ENCODE data around the gene NME7. TPM values are rescaled to one million over a fixed set of nuclear protein-coding genes. Genes with fewer than 3 reads are reported as not detected.

NME7 gene
- total and polyA plus RNA-seq, 4 donors, result 7.8 to 26.5 (median 9.4) TPM

DNA sequence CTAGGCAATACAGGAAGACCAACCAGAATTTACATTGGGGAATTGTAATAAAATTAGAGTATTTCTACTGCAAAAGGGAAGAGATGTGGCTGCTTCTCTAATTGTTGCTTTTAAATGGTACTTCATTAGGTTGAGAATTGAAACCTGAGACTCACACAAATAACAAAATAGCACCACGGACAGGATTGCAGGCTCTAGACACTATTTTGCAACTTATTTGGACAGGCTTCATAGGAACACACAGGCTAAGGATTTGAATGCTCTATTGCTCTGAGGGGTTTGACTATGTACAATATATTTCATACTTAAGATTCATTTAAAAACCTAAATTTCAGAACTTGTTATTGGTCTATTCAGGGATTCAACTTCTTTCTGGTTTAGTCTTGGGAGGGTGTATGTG, 181.5 kb downstream of the NME7 start:
- Histone ChIP-seq H3K4me3 (ENCODE audit: low read depth in 1 of 3, low read length in 3 of 3) (no peak overlapping the region), H3K36me3 (ENCODE audit: control insufficient read depth in 4 of 4, insufficient read depth in 3 of 4, low read depth in 1 of 4, low read length in 3 of 4) (no peaks in the 10 kb centered on the region), H3K9ac (ENCODE audit: low read depth in 1 of 2, low read length in 2 of 2) (no peak overlapping the region), H3K27me3 (ENCODE audit: control insufficient read depth in 4 of 4, insufficient read depth in 4 of 4, low read length in 3 of 4) (no peaks in the 10 kb centered on the region), H3K9me3 (ENCODE audit: control insufficient read depth in 4 of 4, low read length in 3 of 4) (no peaks in the 10 kb centered on the region), H3K27ac (ENCODE audit: low read depth in 1 of 2, low read length in 2 of 2) (no peak overlapping the region), H3K4me1 (ENCODE audit: control insufficient read depth in 4 of 4, insufficient read depth in 4 of 4, low read length in 3 of 4) (peaks cover 0 to 4% (median 2%) of the 10 kb centered on the region in 4 donors)
- 32% methylated on average over 1 of the region's 1 CpG for WGBS
- TF ChIP-seq GABPA (IDR thresholded peaks at IDR 0.05 in 1 of 2, conservative IDR thresholded peaks at IDR 0.05 in 1 of 2), result no peak
- no peak for TF ChIP-seq YY1 (IDR thresholded peaks at IDR 0.05)
- no peak for TF ChIP-seq NR2F2 (IDR thresholded peaks at IDR 0.05)
- no peak for TF ChIP-seq RXRA (IDR thresholded peaks at IDR 0.05)
- TF ChIP-seq, protein P1, sequence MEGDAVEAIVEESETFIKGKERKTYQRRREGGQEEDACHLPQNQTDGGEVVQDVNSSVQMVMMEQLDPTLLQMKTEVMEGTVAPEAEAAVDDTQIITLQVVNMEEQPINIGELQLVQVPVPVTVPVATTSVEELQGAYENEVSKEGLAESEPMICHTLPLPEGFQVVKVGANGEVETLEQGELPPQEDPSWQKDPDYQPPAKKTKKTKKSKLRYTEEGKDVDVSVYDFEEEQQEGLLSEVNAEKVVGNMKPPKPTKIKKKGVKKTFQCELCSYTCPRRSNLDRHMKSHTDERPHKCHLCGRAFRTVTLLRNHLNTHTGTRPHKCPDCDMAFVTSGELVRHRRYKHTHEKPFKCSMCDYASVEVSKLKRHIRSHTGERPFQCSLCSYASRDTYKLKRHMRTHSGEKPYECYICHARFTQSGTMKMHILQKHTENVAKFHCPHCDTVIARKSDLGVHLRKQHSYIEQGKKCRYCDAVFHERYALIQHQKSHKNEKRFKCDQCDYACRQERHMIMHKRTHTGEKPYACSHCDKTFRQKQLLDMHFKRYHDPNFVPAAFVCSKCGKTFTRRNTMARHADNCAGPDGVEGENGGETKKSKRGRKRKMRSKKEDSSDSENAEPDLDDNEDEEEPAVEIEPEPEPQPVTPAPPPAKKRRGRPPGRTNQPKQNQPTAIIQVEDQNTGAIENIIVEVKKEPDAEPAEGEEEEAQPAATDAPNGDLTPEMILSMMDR (IDR thresholded peaks at IDR 0.05; ENCODE audit: low read depth, low read length, missing input control), result no peak
- TF ChIP-seq JUND (IDR thresholded peaks at IDR 0.05), result no peak
- TF ChIP-seq HNF4A (conservative IDR thresholded peaks at IDR 0.05), result peak in 1 of 2 donors; percentile 16
- TF ChIP-seq FOXA1 (IDR thresholded peaks at IDR 0.05), result no peak
- TF ChIP-seq, protein P2, sequence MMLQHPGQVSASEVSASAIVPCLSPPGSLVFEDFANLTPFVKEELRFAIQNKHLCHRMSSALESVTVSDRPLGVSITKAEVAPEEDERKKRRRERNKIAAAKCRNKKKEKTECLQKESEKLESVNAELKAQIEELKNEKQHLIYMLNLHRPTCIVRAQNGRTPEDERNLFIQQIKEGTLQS (IDR thresholded peaks at IDR 0.05), result no peak
- no peak for TF ChIP-seq EGR1 (IDR thresholded peaks at IDR 0.05; ENCODE audit: low read depth in 2 of 2)
- peak; percentile 65 to 66 for TF ChIP-seq RAD21 (IDR thresholded peaks at IDR 0.05)
- TF ChIP-seq TAF1 (conservative IDR thresholded peaks at IDR 0.05), result no peak
- TF ChIP-seq, protein P3, sequence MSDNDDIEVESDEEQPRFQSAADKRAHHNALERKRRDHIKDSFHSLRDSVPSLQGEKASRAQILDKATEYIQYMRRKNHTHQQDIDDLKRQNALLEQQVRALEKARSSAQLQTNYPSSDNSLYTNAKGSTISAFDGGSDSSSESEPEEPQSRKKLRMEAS (IDR thresholded peaks at IDR 0.05), result no peak
- no peak for DNase-seq (ENCODE audit: low spot score)

DNA sequence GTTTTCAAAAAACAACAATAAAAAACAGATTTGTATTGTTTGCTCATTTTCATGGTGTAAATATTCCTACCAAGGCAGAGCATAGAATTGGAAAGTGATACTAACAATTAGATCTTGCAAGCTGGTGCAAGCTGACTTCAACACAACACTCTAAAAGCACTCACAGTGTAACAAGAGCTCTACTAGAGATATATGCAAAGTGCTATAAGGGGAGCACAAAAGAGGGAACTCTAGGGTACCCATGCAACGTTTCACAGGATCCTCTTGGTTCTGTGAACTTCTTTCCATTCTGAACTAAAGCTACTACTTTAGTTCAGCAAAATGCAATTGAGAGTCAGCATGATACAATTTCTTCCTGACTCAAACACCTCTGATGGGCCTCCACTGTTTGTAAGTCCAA, 182.8 kb downstream of the NME7 start:
- no peak overlapping the region for H3K9ac ChIP-seq (ENCODE audit: low read depth in 1 of 2, low read length in 2 of 2)
- no peak for TF ChIP-seq HNF4A (conservative IDR thresholded peaks at IDR 0.05)
- TF ChIP-seq, protein P2 (IDR thresholded peaks at IDR 0.05), result no peak
- TF ChIP-seq, protein P4, sequence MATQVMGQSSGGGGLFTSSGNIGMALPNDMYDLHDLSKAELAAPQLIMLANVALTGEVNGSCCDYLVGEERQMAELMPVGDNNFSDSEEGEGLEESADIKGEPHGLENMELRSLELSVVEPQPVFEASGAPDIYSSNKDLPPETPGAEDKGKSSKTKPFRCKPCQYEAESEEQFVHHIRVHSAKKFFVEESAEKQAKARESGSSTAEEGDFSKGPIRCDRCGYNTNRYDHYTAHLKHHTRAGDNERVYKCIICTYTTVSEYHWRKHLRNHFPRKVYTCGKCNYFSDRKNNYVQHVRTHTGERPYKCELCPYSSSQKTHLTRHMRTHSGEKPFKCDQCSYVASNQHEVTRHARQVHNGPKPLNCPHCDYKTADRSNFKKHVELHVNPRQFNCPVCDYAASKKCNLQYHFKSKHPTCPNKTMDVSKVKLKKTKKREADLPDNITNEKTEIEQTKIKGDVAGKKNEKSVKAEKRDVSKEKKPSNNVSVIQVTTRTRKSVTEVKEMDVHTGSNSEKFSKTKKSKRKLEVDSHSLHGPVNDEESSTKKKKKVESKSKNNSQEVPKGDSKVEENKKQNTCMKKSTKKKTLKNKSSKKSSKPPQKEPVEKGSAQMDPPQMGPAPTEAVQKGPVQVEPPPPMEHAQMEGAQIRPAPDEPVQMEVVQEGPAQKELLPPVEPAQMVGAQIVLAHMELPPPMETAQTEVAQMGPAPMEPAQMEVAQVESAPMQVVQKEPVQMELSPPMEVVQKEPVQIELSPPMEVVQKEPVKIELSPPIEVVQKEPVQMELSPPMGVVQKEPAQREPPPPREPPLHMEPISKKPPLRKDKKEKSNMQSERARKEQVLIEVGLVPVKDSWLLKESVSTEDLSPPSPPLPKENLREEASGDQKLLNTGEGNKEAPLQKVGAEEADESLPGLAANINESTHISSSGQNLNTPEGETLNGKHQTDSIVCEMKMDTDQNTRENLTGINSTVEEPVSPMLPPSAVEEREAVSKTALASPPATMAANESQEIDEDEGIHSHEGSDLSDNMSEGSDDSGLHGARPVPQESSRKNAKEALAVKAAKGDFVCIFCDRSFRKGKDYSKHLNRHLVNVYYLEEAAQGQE (IDR thresholded peaks at IDR 0.05), result no peak
- TF ChIP-seq HNF4G (IDR thresholded peaks at IDR 0.05), result no peak
- TF ChIP-seq GABPA (IDR thresholded peaks at IDR 0.05 in 1 of 2, conservative IDR thresholded peaks at IDR 0.05 in 1 of 2), result no peak
- no peak for TF ChIP-seq YY1 (IDR thresholded peaks at IDR 0.05)
- TF ChIP-seq FOXA1 (IDR thresholded peaks at IDR 0.05), result no peak
- TF ChIP-seq FOXA2 (IDR thresholded peaks at IDR 0.05), result no peak
- TF ChIP-seq JUND (IDR thresholded peaks at IDR 0.05), result no peak
- H3K36me3 ChIP-seq (ENCODE audit: control insufficient read depth in 4 of 4, insufficient read depth in 3 of 4, low read depth in 1 of 4, low read length in 3 of 4), result no peaks in the 10 kb centered on the region
- H3K4me1 ChIP-seq (ENCODE audit: control insufficient read depth in 4 of 4, insufficient read depth in 4 of 4, low read length in 3 of 4), result peaks cover 0 to 4% (median 2%) of the 10 kb centered on the region in 4 donors
- no peak overlapping the region for H3K4me3 ChIP-seq (ENCODE audit: low read depth in 1 of 3, low read length in 3 of 3)
- 60% methylated on average over 1 of the region's 1 CpG for WGBS
- DNase-seq (ENCODE audit: low spot score), result no peak
- no peaks in the 10 kb centered on the region for H3K27me3 ChIP-seq (ENCODE audit: control insufficient read depth in 4 of 4, insufficient read depth in 4 of 4, low read length in 3 of 4)
- H3K27ac ChIP-seq (ENCODE audit: low read depth in 1 of 2, low read length in 2 of 2), result no peak overlapping the region
- no peaks in the 10 kb centered on the region for H3K9me3 ChIP-seq (ENCODE audit: control insufficient read depth in 4 of 4, low read length in 3 of 4)

All from liver (tissue), 9 donors.